BLaER1 treated with 17β-estradiol and CSF1 and Interleukin-3, amounts not matched to agents 10 nM and 100 nM (cell line): ENCODE results near the gene PLP1.
"Not testable (repeated sequence)": the region's sequence is repeated elsewhere in the genome, so short reads cannot be mapped to it uniquely, and the experiment has no call there.

Experiments used
- H3K27ac ChIP-seq, 11 experiments: shearing (Covaris generic); formaldehyde crosslinking; 2 replicates each; pipeline ENCODE4 v1.8.1; 2022
- H3K27me3 ChIP-seq, 11 experiments: shearing (Covaris generic); formaldehyde crosslinking; 2 replicates each; pipeline ENCODE4 v1.8.1; 2022
- H3K36me3 ChIP-seq, 11 experiments: shearing (Covaris generic); formaldehyde crosslinking; 2 replicates each; pipeline ENCODE4 v1.8.1; 2022
- H3K4me1 ChIP-seq, 10 experiments: shearing (Covaris generic); formaldehyde crosslinking; 2 replicates each; pipeline ENCODE4 v1.8.1; 2022
- H3K4me2 ChIP-seq, 11 experiments: shearing (Covaris generic); formaldehyde crosslinking; 2 replicates each; pipeline ENCODE4 v1.8.1; 2022
- H3K4me3 ChIP-seq, 10 experiments: shearing (Covaris generic); formaldehyde crosslinking; 2 replicates each; pipeline ENCODE4 v1.8.1; 2022
- H3K9ac ChIP-seq, 11 experiments: shearing (Covaris generic); formaldehyde crosslinking; 2 replicates each; pipeline ENCODE4 v1.8.1; 2022
- H3K9me3 ChIP-seq, 11 experiments: shearing (Covaris generic); formaldehyde crosslinking; replicated peaks in 1 of 11; 2 replicates each; pipeline ENCODE4 v1.8.1; 2022
- H4K20me1 ChIP-seq, 11 experiments: shearing (Covaris generic); formaldehyde crosslinking; 2 replicates each; pipeline ENCODE4 v1.8.1; 2022
- Cebpa-rat ChIP-seq, 11 experiments: shearing (Covaris generic); IDR thresholded peaks; 2 replicates each; pipeline ENCODE4 v1.8.1; 2022

PLP1 gene

GRCh38 chrX:103811858-103812257 lies 35.2 kb downstream of the PLP1 start:
- no peak for TF ChIP-seq Cebpa-rat (IDR thresholded peaks at IDR 0.05)
- Histone ChIP-seq H3K4me3 (no peak overlapping the region), H3K27ac (no peak overlapping the region), H3K9me3 (no peaks in the 10 kb centered on the region), H3K4me2 (no peak overlapping the region), H4K20me1 (no peaks in the 10 kb centered on the region), H3K36me3 (no peaks in the 10 kb centered on the region), H3K27me3 (no peaks in the 10 kb centered on the region), H3K9ac (no peak overlapping the region), H3K4me1 (no peaks in the 10 kb centered on the region)

GRCh38 chrX:103817101-103817500 lies 40.5 kb downstream of the PLP1 start:
- H3K27me3 ChIP-seq, H3K9ac ChIP-seq, H3K36me3 ChIP-seq, H3K4me1 ChIP-seq, H3K4me3 ChIP-seq, H4K20me1 ChIP-seq, H3K9me3 ChIP-seq, H3K4me2 ChIP-seq, H3K27ac ChIP-seq: not testable (repeated sequence)

GRCh38 chrX:103817502-103817901 lies 40.9 kb downstream of the PLP1 start:
- no peak overlapping the region for H3K4me3 ChIP-seq
- H4K20me1 ChIP-seq = no peaks in the 10 kb centered on the region
- no peaks in the 10 kb centered on the region for H3K4me1 ChIP-seq
- H3K4me2 ChIP-seq = no peak overlapping the region
- no peak for TF ChIP-seq Cebpa-rat (IDR thresholded peaks at IDR 0.05)
- no peaks in the 10 kb centered on the region for H3K9me3 ChIP-seq
- no peak overlapping the region for H3K27ac ChIP-seq
- H3K36me3 ChIP-seq = no peaks in the 10 kb centered on the region
- no peak overlapping the region for H3K9ac ChIP-seq
- H3K27me3 ChIP-seq = no peaks in the 10 kb centered on the region

GRCh38 chrX:103818842-103819619 lies 42.4 kb downstream of the PLP1 start:
- H3K9ac ChIP-seq = no peak overlapping the region
- H3K27ac ChIP-seq = no peak overlapping the region
- H3K4me2 ChIP-seq = no peak overlapping the region
- H3K9me3 ChIP-seq = no peaks in the 10 kb centered on the region
- no peak overlapping the region for H3K4me3 ChIP-seq
- H3K27me3 ChIP-seq = no peaks in the 10 kb centered on the region
- no peak for TF ChIP-seq Cebpa-rat (IDR thresholded peaks at IDR 0.05)
- H3K4me1 ChIP-seq = no peaks in the 10 kb centered on the region
- no peaks in the 10 kb centered on the region for H3K36me3 ChIP-seq
- H4K20me1 ChIP-seq = no peaks in the 10 kb centered on the region

GRCh38 chrX:103820802-103821201 lies 44.2 kb downstream of the PLP1 start:
- not testable (repeated sequence) for H3K27ac ChIP-seq, H3K27me3 ChIP-seq, H3K9me3 ChIP-seq, H3K4me3 ChIP-seq, H3K36me3 ChIP-seq, H3K4me1 ChIP-seq, H3K4me2 ChIP-seq, H4K20me1 ChIP-seq, H3K9ac ChIP-seq

GRCh38 chrX:103823591-103823990 lies 47.0 kb downstream of the PLP1 start:
- no peak overlapping the region for H3K9ac ChIP-seq
- H3K4me1 ChIP-seq = no peaks in the 10 kb centered on the region
- H3K27me3 ChIP-seq = no peaks in the 10 kb centered on the region
- H3K36me3 ChIP-seq = no peaks in the 10 kb centered on the region
- H3K4me3 ChIP-seq = no peak overlapping the region
- no peaks in the 10 kb centered on the region for H4K20me1 ChIP-seq
- no peaks in the 10 kb centered on the region for H3K9me3 ChIP-seq
- TF ChIP-seq Cebpa-rat (IDR thresholded peaks at IDR 0.05) = no peak
- H3K4me2 ChIP-seq = no peak overlapping the region
- no peak overlapping the region for H3K27ac ChIP-seq

- H3K27ac ChIP-seq = no peak overlapping the region
- no peaks in the 10 kb centered on the region for H4K20me1 ChIP-seq
- H3K27me3 ChIP-seq = no peaks in the 10 kb centered on the region
- no peaks in the 10 kb centered on the region for H3K9me3 ChIP-seq
- H3K36me3 ChIP-seq = no peaks in the 10 kb centered on the region
- H3K4me2 ChIP-seq = no peak overlapping the region
- H3K4me3 ChIP-seq = no peak overlapping the region
- H3K9ac ChIP-seq = no peak overlapping the region
- no peak for TF ChIP-seq Cebpa-rat (IDR thresholded peaks at IDR 0.05)
- H3K4me1 ChIP-seq = no peaks in the 10 kb centered on the region
Observed at GRCh38 chrX:103825881-103826280, 49.2 kb downstream of the PLP1 start.

- Histone ChIP-seq H3K27ac (no peak overlapping the region), H3K4me2 (no peak overlapping the region), H3K4me1 (peaks cover 0 to 4% (median 0%) of the 10 kb centered on the region in 10 experiments; a peak in 2 of 20 replicates), H3K9ac (no peak overlapping the region), H3K27me3 (no peaks in the 10 kb centered on the region), H3K4me3 (no peak overlapping the region), H3K9me3 (peaks cover 0 to 6% (median 0%) of the 10 kb centered on the region in 11 experiments; a peak in 1 of 22 replicates), H4K20me1 (no peaks in the 10 kb centered on the region), H3K36me3 (no peaks in the 10 kb centered on the region)
- TF ChIP-seq Cebpa-rat (IDR thresholded peaks at IDR 0.05) = no peak
Observed at GRCh38 chrX:103828529-103828928, 51.9 kb downstream of the PLP1 start.

GRCh38 chrX:103830848-103831247 lies 54.2 kb downstream of the PLP1 start:
- no peak overlapping the region for H3K27ac ChIP-seq
- H3K4me2 ChIP-seq = 0 out of 22 replicates have a peak overlapping the region, but pooled peaks of 1 of the 11 experiments have one; percentile 75
- no peaks in the 10 kb centered on the region for H4K20me1 ChIP-seq
- no peak overlapping the region for H3K9ac ChIP-seq
- TF ChIP-seq Cebpa-rat (IDR thresholded peaks at IDR 0.05) = no peak
- H3K4me1 ChIP-seq = peaks cover 0 to 4% (median 0%) of the 10 kb centered on the region in 10 experiments; a peak in 2 of 20 replicates
- peaks cover 0 to 6% (median 0%) of the 10 kb centered on the region in 11 experiments; a peak in 1 of 22 replicates for H3K9me3 ChIP-seq
- no peak overlapping the region for H3K4me3 ChIP-seq
- no peaks in the 10 kb centered on the region for H3K36me3 ChIP-seq
- H3K27me3 ChIP-seq = no peaks in the 10 kb centered on the region

- Histone ChIP-seq H3K4me3 (peak overlapping the region; percentile 58 to 75 (median 65)), H3K27me3 (no peaks in the 10 kb centered on the region), H3K4me2 (peak overlapping the region; percentile 63 to 83 (median 76)), H4K20me1 (no peaks in the 10 kb centered on the region), H3K4me1 (peaks cover 0 to 4% (median 0%) of the 10 kb centered on the region in 10 experiments; a peak in 2 of 20 replicates), H3K27ac (peak overlapping the region in 1 of 11 experiments; percentile 26; a peak in 1 of 22 replicates), H3K9me3 (peaks cover 0 to 6% (median 0%) of the 10 kb centered on the region in 11 experiments; a peak in 1 of 22 replicates), H3K9ac (peak overlapping the region; percentile 53 to 76 (median 64); a peak in 15 of 22 replicates), H3K36me3 (no peaks in the 10 kb centered on the region)
- TF ChIP-seq Cebpa-rat (IDR thresholded peaks at IDR 0.05) = no peak
Observed at GRCh38 chrX:103831342-103831802, 54.7 kb downstream of the PLP1 start.
